ENCODE measurements around the gene ADAR. TPM values are rescaled to one million over a fixed set of nuclear protein-coding genes. Genes with fewer than 3 reads are reported as not detected.

ADAR gene
- total RNA-seq, 3 donors from 2014 or later (not counting 1 experiment from before 2014, with no cell fraction given): 260 to 281 (median 265) TPM

DNA sequence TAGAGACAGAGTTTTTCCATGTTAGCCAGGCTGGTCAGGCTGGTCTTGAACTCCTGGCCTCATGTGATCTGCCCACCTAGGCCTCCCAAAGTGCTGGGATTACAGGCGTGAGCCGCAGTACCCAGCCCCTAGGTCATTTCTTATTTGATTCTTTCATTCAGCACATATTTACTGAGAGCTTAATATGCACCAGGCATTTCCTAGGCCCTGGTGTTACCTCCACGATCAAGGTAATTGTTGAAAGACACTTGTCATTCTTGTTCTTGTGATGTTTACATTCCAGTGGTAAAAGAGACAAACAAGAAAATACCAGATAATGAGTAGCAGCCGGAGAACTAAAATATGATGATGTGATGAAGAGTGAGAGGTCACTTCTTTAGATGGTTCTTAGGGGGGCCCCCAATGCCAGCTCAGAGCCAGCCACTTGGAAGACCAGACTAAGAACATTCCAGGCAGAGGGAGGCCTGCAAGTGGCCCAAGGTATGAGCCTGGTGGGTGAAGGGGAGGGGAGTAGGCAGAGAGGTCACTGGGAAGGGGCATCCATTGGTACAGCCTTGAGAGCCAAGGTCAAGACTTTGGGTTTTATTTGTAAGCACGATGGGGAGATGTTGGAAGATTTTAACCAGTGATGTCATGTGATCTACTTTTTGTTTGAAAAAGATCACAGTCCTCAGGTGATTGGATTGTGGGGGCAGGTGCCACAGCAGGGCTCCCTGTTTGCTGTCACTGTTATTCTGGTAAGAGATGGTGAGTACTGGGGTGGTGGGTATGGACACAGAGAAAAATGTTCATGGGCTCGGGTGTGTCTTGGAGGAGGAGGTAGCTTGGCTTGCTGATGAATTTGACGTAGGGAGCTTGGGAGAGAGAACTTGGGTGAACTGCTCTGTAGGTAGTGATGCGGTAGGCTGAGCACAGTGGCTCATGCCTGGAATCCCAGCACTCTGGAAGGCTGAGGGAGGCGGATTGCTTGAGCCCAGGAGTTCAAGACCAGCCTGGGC, 68.2 kb downstream of the ADAR start:
- Mint-ChIP-seq H3K4me1 (no peaks in the 10 kb centered on the region), H3K9me3 (no peaks in the 10 kb centered on the region), H3K4me3 (no peak overlapping the region), H3K36me3 (no peaks in the 10 kb centered on the region), H3K27ac (no peak overlapping the region), H3K27me3 (ENCODE audit: low read depth in 2 of 2) (peaks cover 12 to 20% of the 10 kb centered on the region in 2 donors)
- ATAC-seq (no peak), DNase-seq (no peak)
- Histone ChIP-seq H3K27me3 (ENCODE audit: control insufficient read depth, insufficient read depth, low read length) (no peaks in the 10 kb centered on the region), H3K36me3 (ENCODE audit: control insufficient read depth, insufficient read depth, low read length) (no peaks in the 10 kb centered on the region), H3K9me3 (ENCODE audit: control insufficient read depth, insufficient read depth, low read length) (no peaks in the 10 kb centered on the region), H3K27ac (ENCODE audit: low read length) (no peak overlapping the region), H3K4me3 (ENCODE audit: low read length) (no peak overlapping the region), H3K4me1 (ENCODE audit: control insufficient read depth, insufficient read depth, low read length) (no peaks in the 10 kb centered on the region)
- TF ChIP-seq, protein P1, sequence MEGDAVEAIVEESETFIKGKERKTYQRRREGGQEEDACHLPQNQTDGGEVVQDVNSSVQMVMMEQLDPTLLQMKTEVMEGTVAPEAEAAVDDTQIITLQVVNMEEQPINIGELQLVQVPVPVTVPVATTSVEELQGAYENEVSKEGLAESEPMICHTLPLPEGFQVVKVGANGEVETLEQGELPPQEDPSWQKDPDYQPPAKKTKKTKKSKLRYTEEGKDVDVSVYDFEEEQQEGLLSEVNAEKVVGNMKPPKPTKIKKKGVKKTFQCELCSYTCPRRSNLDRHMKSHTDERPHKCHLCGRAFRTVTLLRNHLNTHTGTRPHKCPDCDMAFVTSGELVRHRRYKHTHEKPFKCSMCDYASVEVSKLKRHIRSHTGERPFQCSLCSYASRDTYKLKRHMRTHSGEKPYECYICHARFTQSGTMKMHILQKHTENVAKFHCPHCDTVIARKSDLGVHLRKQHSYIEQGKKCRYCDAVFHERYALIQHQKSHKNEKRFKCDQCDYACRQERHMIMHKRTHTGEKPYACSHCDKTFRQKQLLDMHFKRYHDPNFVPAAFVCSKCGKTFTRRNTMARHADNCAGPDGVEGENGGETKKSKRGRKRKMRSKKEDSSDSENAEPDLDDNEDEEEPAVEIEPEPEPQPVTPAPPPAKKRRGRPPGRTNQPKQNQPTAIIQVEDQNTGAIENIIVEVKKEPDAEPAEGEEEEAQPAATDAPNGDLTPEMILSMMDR (IDR thresholded peaks at IDR 0.05): no peak
- WGBS (ENCODE audit: insufficient coverage): 91% methylated on average over 8 of the region's 9 CpGs
- intact Hi-C loops (cut with micrococcal nuclease): no loop called here

- Mint-ChIP-seq H3K27ac (no peak overlapping the region), H3K36me3 (no peaks in the 10 kb centered on the region), H3K27me3 (ENCODE audit: low read depth in 2 of 2) (peaks cover 20 to 23% of the 10 kb centered on the region in 2 donors), H3K9me3 (no peaks in the 10 kb centered on the region), H3K4me3 (no peak overlapping the region), H3K4me1 (no peaks in the 10 kb centered on the region)
- no peaks in the 10 kb centered on the region for H3K4me1 ChIP-seq (ENCODE audit: control insufficient read depth, insufficient read depth, low read length)
- H3K4me3 ChIP-seq (ENCODE audit: low read length): no peak overlapping the region
- WGBS (ENCODE audit: insufficient coverage): 80% methylated on average over 7 of the region's 7 CpGs
- H3K27ac ChIP-seq (ENCODE audit: low read length): no peak overlapping the region
- intact Hi-C loops (cut with micrococcal nuclease): no loop called here
- ATAC-seq (no peak), DNase-seq (no peak)
- H3K36me3 ChIP-seq (ENCODE audit: control insufficient read depth, insufficient read depth, low read length): no peaks in the 10 kb centered on the region
- TF ChIP-seq, protein P1 (IDR thresholded peaks at IDR 0.05): no peak
- no peaks in the 10 kb centered on the region for H3K9me3 ChIP-seq (ENCODE audit: control insufficient read depth, insufficient read depth, low read length)
- no peaks in the 10 kb centered on the region for H3K27me3 ChIP-seq (ENCODE audit: control insufficient read depth, insufficient read depth, low read length)
These were observed 71.4 kb downstream of the ADAR start for GRCh38 chr1:154536570-154536969.

GRCh38 chr1:154533952-154534844, 73.8 kb downstream of the ADAR start:
- Histone ChIP-seq H3K36me3 (ENCODE audit: control insufficient read depth, insufficient read depth, low read length) (no peaks in the 10 kb centered on the region), H3K4me1 (ENCODE audit: control insufficient read depth, insufficient read depth, low read length) (no peaks in the 10 kb centered on the region), H3K27ac (ENCODE audit: low read length) (no peak overlapping the region), H3K27me3 (ENCODE audit: control insufficient read depth, insufficient read depth, low read length) (no peaks in the 10 kb centered on the region), H3K4me3 (ENCODE audit: low read length) (no peak overlapping the region), H3K9me3 (ENCODE audit: control insufficient read depth, insufficient read depth, low read length) (no peaks in the 10 kb centered on the region)
- Mint-ChIP-seq H3K36me3 (no peaks in the 10 kb centered on the region), H3K27me3 (ENCODE audit: low read depth in 2 of 2) (peaks cover 15 to 20% of the 10 kb centered on the region in 2 donors), H3K27ac (no peak overlapping the region), H3K9me3 (no peaks in the 10 kb centered on the region), H3K4me3 (no peak overlapping the region), H3K4me1 (no peaks in the 10 kb centered on the region)
- 80% methylated on average over 11 of the region's 11 CpGs for WGBS (ENCODE audit: insufficient coverage)
- ATAC-seq (no peak), DNase-seq (peak in 1 of 2 donors; percentile 23)
- intact Hi-C loops (cut with micrococcal nuclease): no loop called here
- TF ChIP-seq, protein P1 (IDR thresholded peaks at IDR 0.05): no peak

Other genes starting within 250 kb of the ADAR start
- gene IL6R, start 202.8 kb downstream of the ADAR start, total RNA-seq: 10 to 100 TPM in 1 of 3 donors, 1 to 10 TPM in 2; 2.0 to 10.6 (median 3.8) TPM
- gene TDRD10, start 106.0 kb downstream of the ADAR start, total RNA-seq: under 1 TPM in 1 of 3 donors, not detected in 2; 0.38 TPM
- under 1 TPM in 2 of 3 donors, not detected in 1; 0.10 to 0.14 TPM for gene SHE, start 105.8 kb downstream of the ADAR start, total RNA-seq
- 100 to 1,000 TPM; 100 to 137 (median 112) TPM for gene UBE2Q1, start 49.5 kb downstream of the ADAR start, total RNA-seq
- gene CHRNB2, start 40.4 kb downstream of the ADAR start, total RNA-seq: not detected

All from natural killer cell (primary cell).